Adipose tissue (tissue), 3 donors: ENCODE measurements around the gene SUMF2. TPM values are rescaled to one million over a fixed set of nuclear protein-coding genes. Genes with fewer than 3 reads are reported as not detected.
"Not testable (repeated sequence)": the region's sequence is repeated elsewhere in the genome, so short reads cannot be mapped to it uniquely, and the experiment has no call there.

Source experiments
- H3K27ac ChIP-seq: one replicate; pipeline ENCODE4 v1.5.1; 2013; ENCODE audit warnings: low read depth, low read length
- WGBS, 3 donors: extraction: QIAGEN DNeasy Blood & Tissue Kit; methylation state at CpG; one replicate each; pipeline ENCODE4 v1.1.7; 2013; 5-methylcytosine and 5-hydroxymethylcytosine counted together
- polyA plus RNA-seq, 3 donors: library from polyadenylated mRNA; stranded (reverse); fragments of 200-250 nt; gene quantifications; one replicate each; pipeline ENCODE4 v1.2.3, GENCODE V29; 2013
- donor health status: healthy with polysubstance abuse.
- donor health status: Bipolar disorder and iron deficiency.
- donor health status: healthy.

The SUMF2 gene
- polyA plus RNA-seq = 10 to 100 TPM; 71.9 to 84.3 (median 82.7) TPM

DNA sequence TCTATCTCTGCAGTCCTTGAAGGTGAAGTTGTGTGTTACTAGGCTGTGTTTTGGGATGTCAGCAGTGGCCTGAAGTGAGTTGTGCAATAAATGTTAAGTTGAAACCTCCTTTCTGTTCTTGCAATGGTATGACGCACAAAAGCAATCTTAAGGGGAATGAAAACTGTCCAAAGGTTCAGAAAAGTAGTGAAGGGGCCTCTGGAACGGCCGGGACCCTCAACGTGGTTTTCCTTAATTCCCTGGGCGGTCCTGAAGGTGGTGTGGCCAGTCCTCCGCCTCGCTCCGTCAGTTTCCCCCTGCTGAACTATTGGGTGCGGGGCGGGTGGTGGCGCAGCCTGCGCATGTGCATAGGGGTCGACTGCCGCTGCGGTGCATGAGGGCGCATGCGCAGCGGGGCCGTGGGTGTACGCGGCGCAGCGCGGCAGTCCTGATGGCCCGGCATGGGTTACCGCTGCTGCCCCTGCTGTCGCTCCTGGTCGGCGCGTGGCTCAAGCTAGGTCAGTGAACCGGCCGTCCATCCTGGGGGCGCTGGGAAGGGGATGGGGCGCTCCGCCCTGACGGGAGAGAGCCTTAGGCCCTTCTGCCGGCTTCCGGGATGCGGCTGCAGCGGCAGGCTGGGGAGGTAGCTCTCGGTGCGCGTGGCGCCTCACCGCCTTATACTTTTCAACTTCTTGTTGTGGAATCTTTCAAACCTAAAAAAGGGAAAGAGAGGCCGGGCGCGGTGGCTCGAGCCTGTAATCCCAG lies at the start of gene SUMF2:
TSS of gene SUMF2 (plus strand) at position 405 of the 744 bp plus-strand sequence. CDS start at position 431, 26 bp downstream.
- peak within 1 kb of the TSS; percentile 4 for H3K27ac ChIP-seq
- 0 to 1% (median 1%) methylated on average over 47 to 49 of the region's 49 CpGs for WGBS, 3 donors

DNA sequence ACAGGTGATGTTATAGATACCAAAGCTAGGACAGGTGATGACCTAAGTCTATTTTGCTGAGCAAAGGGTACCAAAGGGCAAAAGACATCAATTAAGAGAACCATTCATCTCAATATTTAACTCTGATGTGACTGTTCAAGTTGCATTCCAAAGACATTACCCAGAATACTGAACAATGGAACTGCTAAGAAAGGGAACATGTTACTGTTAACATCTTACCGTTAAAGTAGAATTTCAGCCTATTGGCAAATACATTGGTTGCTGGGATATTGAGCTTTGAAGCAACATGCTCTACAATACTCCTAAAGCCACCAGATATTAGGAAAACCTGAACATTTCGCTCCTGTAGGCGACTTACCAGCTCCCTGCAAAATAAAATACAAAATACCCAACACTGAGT lies 47.1 kb upstream of the SUMF2 start:
- WGBS, 3 donors = 79 to 95% (median 93%) methylated on average over 3 of the region's 3 CpGs
- not testable (repeated sequence) for H3K27ac ChIP-seq

DNA sequence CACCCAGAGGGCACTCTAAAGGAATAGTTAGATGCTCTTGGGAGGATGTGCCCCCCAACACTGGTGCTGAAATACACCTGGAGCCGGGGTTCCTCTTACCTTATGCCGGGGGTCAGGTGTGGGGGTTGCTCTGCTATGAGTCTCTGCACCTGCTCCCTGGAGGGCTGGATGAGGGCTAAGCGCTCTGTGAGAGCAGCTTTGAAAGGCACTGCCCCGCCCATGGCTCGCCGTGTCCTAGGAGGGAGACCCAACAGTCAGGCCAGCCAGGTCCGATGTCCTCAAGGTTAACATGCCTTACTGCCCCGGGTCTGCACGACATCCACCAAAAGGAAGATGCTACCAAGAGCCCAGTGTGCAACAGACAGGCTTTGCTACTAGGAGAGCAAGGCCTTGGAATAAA lies 44.6 kb upstream of the SUMF2 start:
- H3K27ac ChIP-seq = no peak overlapping the region
- WGBS, 3 donors = 70 to 74% (median 73%) methylated on average over 9 of the region's 9 CpGs

DNA sequence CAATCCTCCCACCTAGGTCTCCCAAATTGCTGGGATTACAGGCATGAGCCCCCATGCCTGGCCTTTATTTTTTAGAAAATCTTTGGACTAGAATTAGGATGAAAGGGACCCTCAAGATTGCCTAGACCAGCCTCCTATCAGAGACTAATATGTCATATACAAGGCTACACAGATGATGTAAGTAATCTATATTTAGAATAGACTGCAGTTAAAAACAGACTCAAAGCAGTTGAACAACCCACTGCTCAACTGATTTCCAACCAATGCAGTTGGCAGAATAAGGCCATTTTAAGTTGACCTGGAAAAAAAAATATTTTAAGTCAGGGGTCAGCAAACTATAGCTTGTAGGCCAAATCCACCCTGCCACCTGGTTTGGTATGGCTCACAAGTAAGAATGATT lies 40.6 kb upstream of the SUMF2 start:
- no peak overlapping the region for H3K27ac ChIP-seq

DNA sequence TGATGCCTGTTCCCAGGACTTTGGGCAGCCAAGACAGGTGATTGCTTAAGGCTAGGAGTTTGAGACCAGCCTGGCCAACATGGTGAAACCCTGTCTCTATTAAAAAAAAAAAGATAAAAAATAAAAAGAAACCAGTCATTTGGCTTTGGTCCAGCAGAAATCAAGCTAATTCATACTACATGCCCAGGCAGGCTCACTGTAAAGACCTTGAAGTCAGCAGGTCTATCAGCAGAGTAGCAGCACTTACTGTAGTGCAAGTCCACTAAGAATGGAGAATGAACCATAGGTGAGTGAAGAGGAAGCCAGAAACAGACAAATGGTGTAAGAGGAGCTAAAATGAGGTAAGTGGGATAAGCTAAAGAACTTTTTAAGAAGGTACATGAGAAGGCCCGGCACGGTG lies 37.5 kb upstream of the SUMF2 start:
- 27 to 98% (median 93%) methylated on average over 2 of the region's 2 CpGs for WGBS, 3 donors
- no peak overlapping the region for H3K27ac ChIP-seq

DNA sequence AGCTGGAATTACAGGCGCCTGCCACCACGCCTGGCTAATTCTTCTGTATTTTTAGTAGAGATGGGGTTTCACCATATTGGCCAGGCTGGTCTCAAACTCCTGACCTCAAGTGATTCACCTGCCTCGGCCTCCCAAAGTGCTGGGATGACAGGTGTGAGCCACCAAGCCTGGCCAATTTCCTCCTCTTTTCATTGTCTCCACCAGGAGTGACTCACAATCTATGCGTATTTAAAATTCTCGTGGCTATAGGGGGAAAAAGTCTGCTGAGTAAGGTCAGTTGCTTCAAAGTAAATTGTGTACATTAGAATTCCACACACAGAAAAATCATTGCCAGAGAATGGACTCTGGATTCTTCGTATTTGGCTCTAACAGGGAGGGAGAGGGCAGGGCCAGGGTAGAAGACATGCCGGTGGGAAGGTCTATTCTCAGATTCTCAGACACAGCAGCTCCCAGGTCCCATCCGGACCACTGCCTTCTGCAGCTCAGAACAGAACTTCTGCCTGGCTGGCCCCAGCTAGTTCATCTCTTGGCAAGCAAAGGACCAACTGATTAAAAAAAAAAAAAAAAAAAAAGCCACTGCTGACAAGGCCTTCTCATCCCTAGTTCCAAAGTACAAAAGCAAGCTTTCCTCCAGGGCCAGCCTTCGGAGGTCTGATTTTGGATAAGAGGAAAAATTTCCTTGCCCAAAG lies 35.0 kb upstream of the SUMF2 start:
- H3K27ac ChIP-seq = no peak overlapping the region
- WGBS, 3 donors = 59 to 91% (median 90%) methylated on average over 9 of the region's 9 CpGs

DNA sequence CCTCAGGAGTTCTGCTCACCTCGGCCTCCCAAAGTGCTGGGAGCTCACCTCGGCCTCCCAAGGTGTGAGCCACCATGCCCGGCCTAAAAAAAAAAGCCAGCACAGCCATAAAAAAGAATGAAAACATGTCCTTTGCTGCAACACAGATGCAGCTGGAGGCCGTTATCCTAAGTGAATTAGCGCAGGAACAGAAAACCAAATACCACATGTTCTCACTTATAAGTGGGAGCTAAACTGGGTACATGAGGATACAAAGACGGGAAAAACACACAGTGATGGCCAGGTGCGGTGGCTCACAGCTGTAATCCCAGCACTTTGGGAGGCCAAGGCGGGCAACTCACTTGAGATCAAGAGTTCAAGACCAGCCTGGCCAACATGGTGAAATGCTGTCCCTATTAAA lies 33.7 kb upstream of the SUMF2 start:
- no peak overlapping the region for H3K27ac ChIP-seq
- 94 to 98% (median 97%) methylated on average over 8 of the region's 8 CpGs for WGBS, 3 donors

DNA sequence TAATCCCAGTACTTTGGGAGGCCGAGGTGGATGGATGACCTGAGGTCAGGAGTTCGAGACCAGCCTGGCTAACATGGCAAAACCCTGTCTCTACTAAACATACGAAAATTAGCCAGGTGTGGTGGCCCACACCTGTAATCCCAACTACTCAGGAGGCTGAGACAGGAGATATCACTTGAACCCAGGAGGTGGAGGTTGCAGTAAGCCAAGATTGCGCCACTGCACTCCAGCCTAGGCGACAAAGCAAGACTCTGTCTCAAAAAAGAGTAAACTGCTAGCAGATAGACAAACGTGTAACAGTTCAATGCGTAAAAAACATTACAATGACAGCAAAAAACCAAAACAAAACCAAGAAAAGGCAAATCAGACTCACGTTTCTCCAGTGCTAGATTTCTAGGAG lies 32.5 kb upstream of the SUMF2 start:
- H3K27ac ChIP-seq = not testable (repeated sequence)
- WGBS, 3 donors = 76 to 88% (median 84%) methylated on average over 8 of the region's 8 CpGs

DNA sequence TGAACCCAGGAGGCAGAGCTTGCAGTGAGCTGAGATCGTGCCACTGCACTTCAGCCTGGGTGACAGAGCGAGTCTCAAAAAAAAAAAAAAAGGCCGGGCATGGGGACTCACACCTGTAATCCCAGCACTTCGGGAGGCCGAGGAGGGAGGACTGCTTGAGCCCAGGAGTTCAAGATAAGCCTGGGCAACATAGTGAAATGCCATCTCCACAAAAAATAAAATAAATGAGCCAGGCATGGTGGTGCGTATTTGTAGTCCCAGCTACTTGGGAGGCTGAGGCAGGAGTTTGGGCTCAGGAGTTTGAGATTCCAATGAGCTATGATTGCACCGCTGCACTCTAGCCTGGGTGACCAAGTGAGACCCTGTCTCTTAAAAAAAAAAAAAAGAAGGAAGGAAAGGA lies 31.5 kb upstream of the SUMF2 start:
- WGBS, 3 donors = 94 to 99% (median 98%) methylated on average over 6 to 7 of the region's 7 CpGs
- not testable (repeated sequence) for H3K27ac ChIP-seq

DNA sequence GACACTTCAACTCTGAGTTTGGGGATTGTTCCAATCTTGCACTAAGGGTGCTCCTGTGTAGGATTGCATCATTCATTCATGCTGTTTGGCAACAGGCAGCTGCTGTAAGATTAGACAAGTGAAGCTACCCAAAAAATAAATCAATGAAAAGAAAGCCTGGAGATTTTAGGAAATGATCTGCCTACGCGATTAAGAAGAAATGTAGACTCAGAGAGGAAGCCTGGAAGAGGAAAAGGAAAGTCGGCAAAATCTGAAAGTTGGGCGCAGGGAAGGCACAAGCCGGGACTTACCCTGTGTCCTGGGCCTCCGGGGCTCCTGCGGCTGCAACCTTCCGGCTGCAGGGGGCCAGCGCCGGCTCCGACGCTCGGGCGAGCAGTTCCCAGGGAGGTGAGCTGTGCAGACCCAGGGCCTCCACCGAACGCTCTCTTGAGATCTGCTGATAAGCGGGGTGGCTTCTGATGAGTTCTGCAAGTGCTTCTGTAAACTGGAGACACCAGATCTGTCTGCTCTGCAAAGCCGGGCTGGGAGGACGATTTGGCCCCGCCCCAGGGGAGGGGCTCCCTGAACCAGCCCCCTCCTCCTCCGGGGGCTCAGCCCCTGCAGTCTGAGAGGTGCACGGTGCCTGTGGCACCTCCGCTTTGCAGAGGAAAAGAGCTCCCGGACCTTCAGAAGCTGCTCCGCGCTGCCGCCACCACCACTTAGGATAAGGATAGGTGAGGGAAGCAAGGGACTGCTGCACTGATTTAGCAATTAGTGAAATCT lies 30.2 kb upstream of the SUMF2 start:
- H3K27ac ChIP-seq = no peak overlapping the region
- WGBS, 3 donors = 0 to 1% (median 1%) methylated on average over 27 of the region's 27 CpGs

DNA sequence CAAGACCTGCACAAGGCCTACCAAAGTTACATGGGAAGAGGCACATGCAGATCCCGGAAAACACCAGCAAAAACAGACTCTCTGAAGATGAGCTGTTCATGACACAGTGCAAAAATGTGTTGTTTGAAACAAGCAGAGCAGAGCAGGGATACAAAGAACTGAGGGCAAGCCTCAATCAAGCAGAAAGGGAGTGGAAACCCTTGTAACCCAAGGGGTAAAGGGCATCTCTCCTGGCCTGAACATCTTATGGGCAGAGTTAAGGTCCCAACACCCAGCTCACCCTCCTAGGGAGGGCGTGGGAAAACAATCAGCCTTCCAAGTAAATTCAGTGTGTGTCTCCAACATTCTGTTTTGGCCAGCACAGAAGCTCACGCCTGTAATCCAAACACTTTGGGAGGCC lies 23.4 kb upstream of the SUMF2 start:
- H3K27ac ChIP-seq = no peak overlapping the region
- 60 to 94% (median 92%) methylated on average over 3 of the region's 3 CpGs for WGBS, 3 donors

DNA sequence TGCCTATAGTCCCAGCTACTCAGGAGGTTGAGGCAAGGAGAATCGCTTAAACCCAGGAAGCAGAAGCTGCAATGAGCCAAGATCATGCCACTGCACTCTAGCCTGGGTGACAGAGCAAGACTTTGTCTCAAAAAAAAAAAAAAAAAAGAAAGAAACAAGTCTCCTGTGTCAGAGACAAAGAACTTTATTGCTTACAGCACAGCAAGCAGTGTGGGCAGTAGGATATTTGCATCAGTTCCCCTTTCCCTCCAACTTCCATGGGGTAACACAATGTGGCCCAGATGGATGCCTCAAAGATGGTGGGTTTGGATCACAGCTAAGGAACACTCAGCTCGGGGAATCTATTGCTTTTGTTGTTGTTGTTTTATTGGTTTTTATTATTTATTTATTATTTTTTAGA lies 18.3 kb upstream of the SUMF2 start:
- H3K27ac ChIP-seq = not testable (repeated sequence)
- 93 to 98% (median 94%) methylated on average over 2 of the region's 2 CpGs for WGBS, 3 donors

DNA sequence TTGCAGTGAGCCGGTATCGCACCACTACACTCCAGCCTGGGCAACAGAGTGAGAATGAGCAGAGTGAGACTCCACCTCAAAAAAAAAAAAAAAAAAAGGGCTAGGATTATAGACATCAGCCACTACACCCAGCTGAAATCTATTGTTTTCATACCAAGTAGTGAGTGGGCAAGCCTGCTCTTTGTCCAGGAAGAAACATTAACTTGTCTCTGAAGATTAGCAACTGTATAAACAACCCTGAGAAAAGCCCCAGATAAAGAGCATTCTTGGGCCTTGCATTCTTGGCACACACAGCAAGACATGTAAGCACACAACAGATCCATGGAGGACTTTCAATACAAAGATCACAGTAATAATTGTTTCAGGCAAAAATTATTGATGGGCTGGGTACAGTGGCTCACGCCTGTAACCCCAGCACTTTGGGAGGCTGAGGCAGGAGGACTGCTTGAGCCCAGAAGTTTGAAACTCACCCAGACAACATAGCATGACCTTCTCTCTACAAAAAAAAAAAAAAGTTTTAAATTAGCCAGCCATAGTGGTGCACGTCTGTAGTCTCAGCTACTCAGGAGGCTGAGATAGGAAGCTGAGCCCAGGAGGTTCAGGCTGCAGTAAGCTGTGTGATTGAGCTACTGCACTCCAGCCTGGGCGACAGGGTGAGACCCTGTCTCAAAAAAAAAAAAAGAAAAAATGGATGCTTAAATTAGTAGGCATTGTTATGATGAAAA lies 17.2 kb upstream of the SUMF2 start:
- no peak overlapping the region for H3K27ac ChIP-seq
- 31 to 70% (median 67%) methylated on average over 5 of the region's 5 CpGs for WGBS, 3 donors

DNA sequence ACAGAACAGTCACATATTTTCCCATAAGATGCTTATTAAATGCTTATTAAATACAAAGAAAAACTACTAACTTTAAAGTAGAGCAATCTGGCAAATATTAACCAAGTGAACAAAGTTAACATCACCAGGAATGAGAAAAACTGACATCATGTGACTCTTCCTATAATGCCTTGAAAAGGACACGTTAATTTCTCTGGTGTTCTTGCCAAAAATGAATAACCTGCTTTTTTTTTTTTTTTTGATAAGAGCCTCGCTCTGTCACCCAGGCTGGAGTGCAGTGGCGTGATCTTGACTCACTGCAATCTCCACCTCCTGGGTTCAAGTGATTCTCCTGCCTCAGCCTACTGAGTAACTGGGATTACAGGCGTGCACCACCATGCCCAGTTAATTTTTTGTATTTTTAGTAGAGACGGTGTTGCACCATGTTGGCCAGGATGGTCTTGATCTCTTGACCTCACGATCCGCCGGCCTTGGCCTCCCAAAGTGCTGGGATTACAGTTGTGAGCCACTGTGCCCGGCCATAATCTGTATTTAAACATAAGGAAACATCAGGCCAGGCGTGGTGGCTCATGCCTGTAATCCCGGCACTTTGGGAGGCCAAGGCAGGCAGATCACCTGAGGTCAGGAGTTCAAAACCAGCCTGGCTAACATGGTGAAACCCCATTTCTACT lies 16.5 kb upstream of the SUMF2 start:
- whole genome bisulfite sequencing, 3 donors = 44 to 90% (median 82%) methylated on average over 11 of the region's 11 CpGs
- H3K27ac ChIP-seq = not testable (repeated sequence)

DNA sequence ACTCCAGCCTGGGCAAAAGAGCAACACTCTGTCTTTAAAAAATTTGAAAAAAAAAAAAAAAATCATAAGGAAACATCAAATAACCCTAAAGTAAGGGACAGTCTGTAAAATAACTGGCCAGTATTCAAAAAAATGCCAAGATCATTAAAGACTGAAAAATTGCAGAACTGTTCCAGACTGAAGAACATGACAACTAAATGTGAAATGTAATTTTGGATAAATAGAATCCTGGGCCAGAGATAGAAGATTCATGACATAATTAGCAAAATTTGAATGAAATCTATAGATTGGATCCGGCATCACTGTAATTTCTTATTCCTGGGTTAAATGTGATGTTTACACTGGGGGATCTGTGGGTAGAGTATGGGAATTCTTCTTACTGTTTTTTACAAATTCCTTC lies 15.8 kb upstream of the SUMF2 start:
- no peak overlapping the region for H3K27ac ChIP-seq
- WGBS, 3 donors = 90 to 93% (median 90%) methylated on average over 1 of the region's 1 CpG

DNA sequence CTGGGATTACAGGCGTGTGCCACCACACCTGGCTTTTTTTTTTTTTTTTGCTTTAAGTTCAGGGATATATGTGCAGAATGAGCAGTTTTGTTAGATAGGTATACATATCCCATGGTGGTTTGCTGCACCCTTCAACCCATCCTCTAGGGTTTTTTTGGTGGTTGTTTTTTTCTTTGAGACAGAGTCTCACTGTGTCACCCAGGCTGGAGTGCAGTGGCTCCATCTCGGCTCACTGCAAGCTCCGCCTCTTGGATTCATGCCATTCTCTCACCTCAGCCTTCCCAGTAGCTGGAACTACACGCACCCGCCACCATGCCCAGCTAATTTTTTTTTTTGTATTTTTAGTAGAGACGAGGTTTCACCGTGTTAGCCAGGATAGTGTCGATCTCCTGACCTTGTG lies 15.3 kb upstream of the SUMF2 start:
- WGBS, 3 donors = 32 to 70% (median 68%) methylated on average over 8 of the region's 8 CpGs
- not testable (repeated sequence) for H3K27ac ChIP-seq

DNA sequence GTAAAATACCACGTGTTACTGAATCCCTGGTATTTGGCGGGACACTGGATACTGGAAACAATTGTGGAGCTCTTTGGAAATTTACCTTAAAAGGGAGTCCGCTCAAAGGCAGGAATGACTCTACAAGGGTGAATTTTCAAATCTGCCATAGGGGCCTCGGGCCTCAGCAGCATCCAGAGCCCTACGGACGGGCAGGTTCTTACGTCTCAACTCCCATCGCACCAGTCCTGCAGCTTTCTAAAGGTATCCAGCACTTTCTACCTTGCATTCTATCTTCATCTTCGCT lies 13.1 kb upstream of the SUMF2 start:
- WGBS, 3 donors = 0 to 1% (median 1%) methylated on average over 9 of the region's 9 CpGs

DNA sequence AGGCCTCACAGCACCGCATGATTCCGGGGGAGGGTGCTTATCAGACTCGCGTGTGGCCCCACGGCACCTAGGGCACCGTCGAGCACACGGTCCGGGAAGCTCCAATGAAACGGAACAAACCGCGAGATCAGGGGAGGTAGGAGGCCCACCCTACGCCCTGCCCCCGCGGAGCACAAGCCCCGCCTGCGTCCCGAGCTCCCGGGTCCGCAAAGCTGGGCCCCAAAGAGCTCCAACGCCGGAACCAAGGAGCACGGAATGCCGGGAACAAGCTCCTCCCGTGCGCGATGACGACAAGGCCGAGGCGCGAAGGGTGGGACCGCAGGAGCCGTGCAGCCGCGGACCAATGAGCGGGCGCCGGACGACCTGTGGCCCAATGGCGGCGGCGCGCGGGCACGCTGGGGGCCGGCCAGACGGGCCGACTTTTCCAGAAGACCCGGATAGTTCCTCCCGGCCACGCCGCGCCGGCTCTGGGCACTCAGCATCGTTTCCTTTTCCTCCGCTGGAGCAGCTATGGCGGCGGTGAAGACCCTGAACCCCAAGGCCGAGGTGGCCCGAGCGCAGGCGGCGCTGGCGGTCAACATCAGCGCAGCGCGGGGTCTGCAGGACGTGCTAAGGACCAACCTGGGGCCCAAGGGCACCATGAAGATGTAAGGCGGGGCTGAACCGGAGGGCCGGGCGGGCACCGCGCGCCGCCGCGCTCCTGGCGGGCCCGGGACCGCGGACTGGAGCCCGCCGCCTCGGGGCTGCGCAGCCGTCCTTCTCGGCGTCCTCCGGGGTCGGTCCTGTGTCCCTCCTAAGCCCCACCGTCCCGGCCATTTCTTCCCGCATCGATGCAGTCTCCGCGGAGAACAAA lies 12.5 kb upstream of the SUMF2 start, which contains the start of the genes CCT6A and PSPH:
TSS of gene CCT6A (plus strand) at position 427 of the 853 bp plus-strand sequence. CDS start at position 511, 84 bp downstream.
TSS of gene PSPH (minus strand) at position 106 of the 853 bp plus-strand sequence. CDS start 30,232 bp downstream, outside the sequence.
- peak within 1 kb of the TSS; percentile 38 for H3K27ac ChIP-seq
- WGBS, 3 donors = 0 to 1% (median 0%) methylated on average over 72 to 97 of the region's 97 CpGs

More for the DNA sequence above, 13.1 kb upstream of the SUMF2 start:
- peak overlapping the region; percentile 38 for H3K27ac ChIP-seq
